ENCODE data around the gene KCNQ5.

KCNQ5 gene

DNA sequence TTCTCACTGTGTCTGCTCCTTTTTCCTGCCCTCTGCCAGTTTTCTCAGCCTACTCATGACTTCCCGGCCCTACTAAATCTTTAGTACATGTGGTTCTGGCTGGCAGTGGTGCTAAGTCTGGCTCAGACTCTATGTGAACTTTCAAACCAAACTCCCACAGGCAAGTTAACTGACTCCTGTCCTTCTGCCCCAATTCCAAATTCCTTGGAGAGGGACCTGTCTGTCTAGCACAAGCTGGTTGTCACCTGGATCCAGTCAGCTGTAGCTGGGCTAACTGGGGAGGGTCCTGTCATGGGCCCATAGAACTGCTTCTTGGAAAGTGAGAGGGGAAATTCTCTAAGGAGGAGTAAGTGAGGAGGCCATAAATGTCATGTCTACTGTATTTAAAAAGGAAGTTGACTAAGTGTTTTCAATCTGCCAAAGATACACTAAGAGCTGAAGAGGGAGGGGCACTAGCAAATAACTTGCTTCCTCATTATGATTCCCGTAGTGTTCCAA lies 240.1 kb downstream of the KCNQ5 start:
- TF ChIP-seq, protein P1, sequence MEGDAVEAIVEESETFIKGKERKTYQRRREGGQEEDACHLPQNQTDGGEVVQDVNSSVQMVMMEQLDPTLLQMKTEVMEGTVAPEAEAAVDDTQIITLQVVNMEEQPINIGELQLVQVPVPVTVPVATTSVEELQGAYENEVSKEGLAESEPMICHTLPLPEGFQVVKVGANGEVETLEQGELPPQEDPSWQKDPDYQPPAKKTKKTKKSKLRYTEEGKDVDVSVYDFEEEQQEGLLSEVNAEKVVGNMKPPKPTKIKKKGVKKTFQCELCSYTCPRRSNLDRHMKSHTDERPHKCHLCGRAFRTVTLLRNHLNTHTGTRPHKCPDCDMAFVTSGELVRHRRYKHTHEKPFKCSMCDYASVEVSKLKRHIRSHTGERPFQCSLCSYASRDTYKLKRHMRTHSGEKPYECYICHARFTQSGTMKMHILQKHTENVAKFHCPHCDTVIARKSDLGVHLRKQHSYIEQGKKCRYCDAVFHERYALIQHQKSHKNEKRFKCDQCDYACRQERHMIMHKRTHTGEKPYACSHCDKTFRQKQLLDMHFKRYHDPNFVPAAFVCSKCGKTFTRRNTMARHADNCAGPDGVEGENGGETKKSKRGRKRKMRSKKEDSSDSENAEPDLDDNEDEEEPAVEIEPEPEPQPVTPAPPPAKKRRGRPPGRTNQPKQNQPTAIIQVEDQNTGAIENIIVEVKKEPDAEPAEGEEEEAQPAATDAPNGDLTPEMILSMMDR (IDR thresholded peaks at IDR 0.05; ENCODE audit: low read depth, low read length): no peak
- DNase-seq (ENCODE audit: extremely low read depth, low read depth): peak; percentile 12

DNA sequence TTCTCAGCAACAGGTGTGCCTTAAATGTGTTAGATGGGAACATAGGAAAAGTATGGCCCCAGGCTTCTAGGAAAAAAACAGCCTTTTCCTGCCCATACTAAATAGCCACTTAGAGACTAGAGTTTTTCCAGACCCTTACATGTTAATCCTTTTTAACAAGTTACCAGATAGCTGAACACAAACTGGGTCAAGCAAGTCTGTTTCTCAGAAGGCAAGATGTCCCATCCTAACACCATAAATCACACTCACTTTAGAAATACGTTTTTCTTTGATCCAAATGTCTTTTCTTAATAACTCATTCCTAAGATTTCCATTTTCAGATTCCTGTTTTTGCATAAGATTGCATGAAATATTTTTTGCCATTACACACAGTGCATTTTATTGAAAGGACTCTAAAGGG lies 241.3 kb downstream of the KCNQ5 start:
- TF ChIP-seq, protein P1 (IDR thresholded peaks at IDR 0.05; ENCODE audit: low read depth, low read length): no peak
- DNase-seq (ENCODE audit: extremely low read depth, low read depth): no peak

DNA sequence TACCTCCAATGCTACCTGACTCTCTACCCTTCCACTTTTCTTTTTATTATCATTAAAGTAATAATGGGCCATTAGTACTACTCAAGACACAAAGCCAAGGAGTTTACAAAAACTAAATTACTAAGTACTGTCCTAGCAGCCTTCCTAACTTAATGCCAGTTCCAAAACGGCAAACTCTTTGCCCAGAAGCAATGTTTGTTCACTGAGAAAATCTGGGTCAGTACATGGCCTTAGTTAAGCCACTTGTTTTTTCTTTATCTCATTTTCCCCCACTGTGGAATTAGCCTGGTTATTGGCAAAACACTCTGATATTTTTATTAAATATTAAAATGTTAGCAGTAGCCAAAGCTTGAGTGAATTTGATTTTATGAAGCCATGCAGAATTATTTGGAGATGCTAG lies 242.4 kb downstream of the KCNQ5 start:
- DNase-seq (ENCODE audit: extremely low read depth, low read depth): no peak
- TF ChIP-seq, protein P1 (IDR thresholded peaks at IDR 0.05; ENCODE audit: low read depth, low read length): no peak

DNA sequence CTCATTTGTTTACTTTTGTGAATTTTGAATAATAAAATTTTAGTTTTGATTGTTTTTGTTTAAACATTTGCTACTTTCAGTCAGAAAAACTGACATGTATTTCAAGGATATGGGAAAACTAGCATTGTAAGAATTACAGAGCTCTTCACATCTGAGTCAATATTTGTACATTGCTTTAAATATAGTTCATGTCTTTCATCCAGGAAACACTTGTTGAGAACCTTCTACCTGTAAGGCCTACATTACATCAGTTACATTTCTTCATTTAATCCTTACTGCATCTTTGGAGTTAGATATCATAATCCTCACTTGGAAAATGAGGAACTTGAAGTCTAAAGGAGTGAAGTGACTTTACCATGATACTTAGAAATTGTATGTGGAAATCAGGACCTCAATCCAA lies 242.9 kb downstream of the KCNQ5 start:
- no peak for DNase-seq (ENCODE audit: extremely low read depth, low read depth)
- TF ChIP-seq, protein P1 (IDR thresholded peaks at IDR 0.05; ENCODE audit: low read depth, low read length): no peak

DNA sequence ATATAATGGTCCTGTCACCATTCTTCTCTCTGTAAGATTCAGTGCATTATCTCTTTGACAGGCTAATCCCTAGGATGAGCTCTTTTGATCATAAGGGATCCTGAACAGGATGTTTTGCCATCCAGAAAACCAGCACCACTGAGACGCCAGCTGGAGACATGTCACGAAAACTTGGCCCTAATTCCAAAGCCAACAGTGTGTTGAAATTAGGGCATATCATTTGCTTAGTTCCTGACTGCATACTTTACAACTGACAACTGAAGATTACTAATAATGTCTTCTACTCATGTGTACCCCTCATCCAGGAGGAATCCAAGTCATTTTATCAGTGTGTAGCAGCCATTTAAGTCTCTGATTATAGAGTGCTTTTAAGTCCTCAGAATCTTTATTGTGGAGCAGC lies 243.6 kb downstream of the KCNQ5 start:
- no peak for DNase-seq (ENCODE audit: extremely low read depth, low read depth)

DNA sequence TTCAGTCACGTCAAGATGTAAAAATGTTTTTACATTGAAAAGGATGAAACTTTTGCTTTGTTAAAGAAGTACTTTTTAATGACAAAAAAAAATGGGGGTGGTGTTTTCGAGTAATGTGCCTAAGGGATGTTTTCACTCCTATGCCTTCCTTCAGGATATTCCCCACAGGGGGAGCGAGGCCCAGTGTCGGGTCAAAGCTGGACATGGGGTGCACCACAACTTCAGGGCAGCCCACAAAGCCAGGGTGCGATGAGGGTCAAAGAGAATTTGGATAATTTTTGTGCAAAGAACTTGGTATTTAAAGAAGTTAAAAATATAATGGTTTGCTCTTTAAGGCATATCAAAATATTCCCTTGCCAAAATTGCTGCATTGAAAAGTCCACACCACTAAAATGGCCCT lies 247.8 kb downstream of the KCNQ5 start:
- TF ChIP-seq, protein P1 (IDR thresholded peaks at IDR 0.05; ENCODE audit: low read depth, low read length): no peak
- no peak for DNase-seq (ENCODE audit: extremely low read depth, low read depth)

More for the DNA sequence above, 243.6 kb downstream of the KCNQ5 start:
- TF ChIP-seq, protein P1 (IDR thresholded peaks at IDR 0.05; ENCODE audit: low read depth, low read length): no peak

DNA sequence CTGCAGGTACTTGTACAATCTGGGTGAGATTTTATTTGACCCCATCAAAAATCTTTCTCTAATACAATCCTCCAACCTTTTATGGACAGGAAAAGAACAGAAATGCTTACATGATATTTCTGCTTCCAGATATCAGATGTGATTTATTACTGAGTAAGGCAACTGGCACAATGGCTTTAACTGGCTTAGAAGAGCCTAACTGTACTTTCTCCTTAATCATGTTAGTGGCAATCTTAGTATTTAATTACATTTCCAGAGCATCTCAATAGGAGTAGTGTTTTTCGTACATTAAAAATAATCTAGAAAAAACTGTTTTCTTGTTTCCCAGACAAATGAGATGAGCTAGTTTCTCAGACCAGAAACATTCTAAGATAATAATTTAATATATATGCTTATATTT lies 251.6 kb downstream of the KCNQ5 start:
- no peak for DNase-seq (ENCODE audit: extremely low read depth, low read depth)
- TF ChIP-seq, protein P1 (IDR thresholded peaks at IDR 0.05; ENCODE audit: low read depth, low read length): no peak

Data from AG09319 (cell line).